GM12891 (cell line): Measurements from ENCODE around the gene FMOD.
A peak's percentile ranks its signal among the peaks of the same experiment; 100 is the strongest.

ENCODE experiments used
- DNase-seq: peaks from one replicate; pipeline ENCODE4 v3.0.0; 2011; ENCODE audit warnings: low spot score; ENCODE audit not compliant: insufficient read length
- FAIRE-seq: peaks from 2 replicates; lab custom pipeline; 2011; peaks lifted over from hg19 to GRCh38; lab: Jason Lieb, UNC
- PAX5 ChIP-seq: IDR thresholded peaks from 2 replicates; pipeline ENCODE4 v1.6.1; 2011; ENCODE audit warnings: low read length, moderate library complexity, mild to moderate bottlenecking; ENCODE audit not compliant: insufficient read depth, severe bottlenecking
- POLR2A ChIP-seq: IDR thresholded peaks from 2 replicates; pipeline ENCODE4 v1.6.1; 2011; ENCODE audit warnings: low read depth, low read length, control low read depth
- POLR2AphosphoS5 ChIP-seq: IDR thresholded peaks from 2 replicates; pipeline ENCODE4 v1.6.1; 2011; ENCODE audit warnings: low read depth, low read length, control low read depth
- POU2F2 ChIP-seq: IDR thresholded peaks from 2 replicates; pipeline ENCODE4 v1.6.1; 2011; ENCODE audit warnings: low read depth, mild to moderate bottlenecking, control low read depth, low read length, moderate library complexity
- SPI1 ChIP-seq: IDR thresholded peaks from 2 replicates; pipeline ENCODE4 v1.6.1; 2011; ENCODE audit warnings: low read depth, low read length, control low read depth
- TAF1 ChIP-seq: IDR thresholded peaks from 2 replicates; pipeline ENCODE4 v1.6.1; 2011; ENCODE audit warnings: low read depth, low read length, control low read depth

The FMOD gene

GRCh38 chr1:203299169-203299568, 51.8 kb downstream of the FMOD start:
- TF ChIP-seq PAX5 (no peak), TAF1 (no peak), SPI1 (no peak), POLR2A (no peak), POU2F2 (no peak), POLR2AphosphoS5 (no peak)
- peak; percentile 65 for FAIRE-seq
- no peak for DNase-seq

- FAIRE-seq (no peak), DNase-seq (no peak)
- no peak for TF ChIP-seq POLR2AphosphoS5
- no peak for TF ChIP-seq POLR2A
- TF ChIP-seq SPI1 = no peak
- no peak for TF ChIP-seq POU2F2
- TF ChIP-seq PAX5 = no peak
Observed at GRCh38 chr1:203296460-203297073, 54.4 kb downstream of the FMOD start.

- FAIRE-seq = no peak
- no peak for DNase-seq
- no peak for TF ChIP-seq TAF1
- TF ChIP-seq PAX5 = no peak
- TF ChIP-seq SPI1 = no peak
Observed at GRCh38 chr1:203295796-203296195, 55.1 kb downstream of the FMOD start.

- TF ChIP-seq PAX5 (no peak), POU2F2 (no peak), POLR2AphosphoS5 (no peak), TAF1 (no peak), POLR2A (0 out of 2 replicates have a peak, but pooled peaks have one; percentile 29), SPI1 (no peak)
- peak; percentile 66 for FAIRE-seq
- DNase-seq = no peak
Observed at GRCh38 chr1:203291201-203292096, 59.5 kb downstream of the FMOD start.
